ENCODE data around the gene BRD3OS. TPM values are rescaled to one million over a fixed set of nuclear protein-coding genes. Genes with fewer than 3 reads are reported as not detected.

BRD3OS gene
- total and polyA plus RNA-seq, 2 of the 13 experiments (the other 11 are each of a cell fraction or from before 2014, with no cell fraction given), result 4.9 to 5.7 TPM

- TF ChIP-seq SMARCE1 (IDR thresholded peaks at IDR 0.05; ENCODE audit: borderline replicate concordance) (no peak), GZF1 (CRISPR knock-in tag; IDR thresholded peaks at IDR 0.05) (no peak), HMG20A (CRISPR knock-in tag; IDR thresholded peaks at IDR 0.05; ENCODE audit: borderline replicate concordance) (no peak), ZNF740 (CRISPR knock-in tag; IDR thresholded peaks at IDR 0.05) (no peak), ZNF362 (CRISPR knock-in tag; IDR thresholded peaks at IDR 0.05; ENCODE audit: borderline replicate concordance) (no peak), SIN3B (IDR thresholded peaks at IDR 0.05; ENCODE audit: low read length) (no peak), MAFK (conservative IDR thresholded peaks at IDR 0.05 in 1 of 2, IDR thresholded peaks at IDR 0.05 in 1 of 2; ENCODE audit: low read length in 2 of 2) (no peak), PLSCR1 (CRISPR knock-in tag; IDR thresholded peaks at IDR 0.05; ENCODE audit: borderline replicate concordance) (no peak), THYN1 (CRISPR knock-in tag; IDR thresholded peaks at IDR 0.05; ENCODE audit: borderline replicate concordance, low read depth) (no peak), RBM39 (IDR thresholded peaks at IDR 0.05; ENCODE audit: low read depth, low read length, poor library complexity, severe bottlenecking) (no peak), MED1 (CRISPR knock-in tag; IDR thresholded peaks at IDR 0.05) (no peak), MIER3 (CRISPR knock-in tag; IDR thresholded peaks at IDR 0.05; ENCODE audit: borderline replicate concordance) (0 out of 2 replicates have a peak, but pooled peaks have one; percentile 65), XRCC5 (optimal IDR thresholded peaks at IDR 0.05; ENCODE audit: low read length) (peak; percentile 42), ZNF207 (IDR thresholded peaks at IDR 0.05; ENCODE audit: borderline replicate concordance) (no peak), ZFY (CRISPR knock-in tag; IDR thresholded peaks at IDR 0.05) (peak; percentile 35; the same call in 1 of the 2 replicates), STAT5B (CRISPR knock-in tag; IDR thresholded peaks at IDR 0.05) (no peak), U2AF2 (IDR thresholded peaks at IDR 0.05; ENCODE audit: low read depth, low read length) (no peak), PHF5A (CRISPR knock-in tag; IDR thresholded peaks at IDR 0.05; ENCODE audit: low read depth, unreplicated experiment) (no peak), CC2D1A (CRISPR knock-in tag; IDR thresholded peaks at IDR 0.05) (no peak), ZNF770 (CRISPR knock-in tag; IDR thresholded peaks at IDR 0.05) (no peak), RXRB (CRISPR knock-in tag; IDR thresholded peaks at IDR 0.05; ENCODE audit: borderline replicate concordance) (0 out of 2 replicates have a peak, but pooled peaks have one; percentile 32), CHD4 (IDR thresholded peaks at IDR 0.05; ENCODE audit: borderline replicate concordance, low read length) (0 out of 2 replicates have a peak, but pooled peaks have one; percentile 21), SALL1 (CRISPR knock-in tag; IDR thresholded peaks at IDR 0.05) (peak; percentile 34; the same call in 1 of the 2 replicates), ETV6 (CRISPR knock-in tag; conservative IDR thresholded peaks at IDR 0.05) (0 out of 2 replicates have a peak, but pooled peaks have one; percentile 46), TIGD3 (CRISPR knock-in tag; IDR thresholded peaks at IDR 0.05; ENCODE audit: borderline replicate concordance) (no peak), KAT8 (CRISPR knock-in tag; IDR thresholded peaks at IDR 0.05) (0 out of 2 replicates have a peak, but pooled peaks have one; percentile 18)
These were observed 30.8 kb upstream of the BRD3OS start (continued) for GRCh38 chr9:133994353-133995011.
